Left ventricle myocardium inferior (tissue), 1 donor: ENCODE results near the gene B3GNT9. TPM values are rescaled to one million over a fixed set of nuclear protein-coding genes. Genes with fewer than 3 reads are reported as not detected.

ENCODE experiments used
- DNase-seq: peaks from one replicate; pipeline ENCODE4 v3.0.0-alpha.2; 2020
- H3K27ac ChIP-seq: fragments of 200-600 bp; replicated peaks from 2 replicates; pipeline ENCODE4 v1.8.0; 2021
- H3K27me3 ChIP-seq: fragments of 200-600 bp; 2 replicates; pipeline ENCODE4 v1.8.0; 2021; ENCODE audit warnings: low read depth
- H3K36me3 ChIP-seq: fragments of 200-600 bp; 2 replicates; pipeline ENCODE4 v1.8.0; 2021
- H3K4me1 ChIP-seq: fragments of 200-600 bp; 2 replicates; pipeline ENCODE4 v1.8.0; 2021
- H3K4me3 ChIP-seq: fragments of 200-600 bp; 2 replicates; pipeline ENCODE4 v1.8.0; 2021; ENCODE audit warnings: mild to moderate bottlenecking, moderate library complexity
- H3K9me3 ChIP-seq: fragments of 200-600 bp; replicated peaks from 2 replicates; pipeline ENCODE4 v1.8.0; 2021
- intact Hi-C: fragments of 100-400 bp; cut with micrococcal nuclease; formaldehyde crosslinking; loops from one replicate; pipeline ENCODE4 v1.11.0; 2022
- total RNA-seq: library from RNA; stranded (reverse); fragmentation: NEBNext Ultra II Directional; extraction: Animal tissue kit (Norgen Biotek cat#: 25700); gene quantifications from one replicate; pipeline ENCODE4 v1.2.1, GENCODE V29; 2021
- TF ChIP-seq, protein P1 (sequence below): fragments of 200-600 bp; IDR thresholded peaks from 2 replicates; pipeline ENCODE4 v1.8.0; 2021; ENCODE audit warnings: antibody characterized with exemption, mild to moderate bottlenecking, borderline replicate concordance
- donor health status: DM: no; HTN: yes; CAD: no; lungs with severe emphysema.

Gene B3GNT9
- total RNA-seq, 1 donor from 2014 or later = 9.8 TPM

DNA sequence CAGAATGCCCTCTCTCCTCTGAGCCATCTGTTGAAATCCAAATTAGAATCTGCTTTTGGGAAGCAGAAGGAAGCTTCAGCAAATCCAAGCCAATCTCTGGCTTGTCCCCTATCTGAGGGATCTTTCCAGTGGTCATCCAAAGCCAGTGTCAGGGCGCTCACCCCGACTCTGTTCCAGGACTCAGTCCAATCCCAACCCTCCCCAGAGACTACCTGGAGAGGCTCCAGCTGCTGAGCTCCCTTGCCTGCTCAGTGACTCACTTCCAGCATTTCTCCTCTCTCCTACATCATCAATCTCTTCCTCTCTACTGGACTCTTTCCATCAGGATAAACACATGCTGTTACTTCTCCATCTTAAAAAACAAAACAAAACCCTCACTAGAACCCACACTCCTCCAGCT, 30.5 kb upstream of the B3GNT9 start:
- intact Hi-C loops = no loop called here
- Histone ChIP-seq H3K36me3 (peaks cover 3% of the 10 kb centered on the region), H3K4me1 (peaks cover 51% of the 10 kb centered on the region)

DNA sequence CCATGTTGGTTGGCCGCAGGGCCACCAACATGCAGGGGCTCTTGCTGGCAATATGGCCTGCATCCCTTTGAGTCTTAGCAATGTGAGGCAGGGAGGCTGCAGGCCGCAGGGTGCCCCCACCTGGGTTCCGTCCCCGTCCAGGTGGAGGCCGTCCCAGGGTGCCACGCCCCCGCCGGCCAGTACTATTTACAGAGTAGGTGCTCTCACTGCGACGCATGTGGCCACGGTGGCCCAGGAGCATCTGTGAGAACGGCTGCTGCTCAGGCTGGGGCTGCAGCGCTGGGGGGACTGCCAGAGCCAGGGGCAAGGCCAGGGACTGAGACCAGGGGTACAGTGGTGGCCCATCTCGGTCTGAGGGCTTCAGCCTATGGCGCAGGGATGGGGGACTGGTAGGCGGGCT, 29.4 kb upstream of the B3GNT9 start:
- no peak overlapping the region for H3K4me3 ChIP-seq
- H3K27ac ChIP-seq = no peak overlapping the region
- no peaks in the 10 kb centered on the region for H3K27me3 ChIP-seq
- no peak for DNase-seq
- TF ChIP-seq, protein P1, sequence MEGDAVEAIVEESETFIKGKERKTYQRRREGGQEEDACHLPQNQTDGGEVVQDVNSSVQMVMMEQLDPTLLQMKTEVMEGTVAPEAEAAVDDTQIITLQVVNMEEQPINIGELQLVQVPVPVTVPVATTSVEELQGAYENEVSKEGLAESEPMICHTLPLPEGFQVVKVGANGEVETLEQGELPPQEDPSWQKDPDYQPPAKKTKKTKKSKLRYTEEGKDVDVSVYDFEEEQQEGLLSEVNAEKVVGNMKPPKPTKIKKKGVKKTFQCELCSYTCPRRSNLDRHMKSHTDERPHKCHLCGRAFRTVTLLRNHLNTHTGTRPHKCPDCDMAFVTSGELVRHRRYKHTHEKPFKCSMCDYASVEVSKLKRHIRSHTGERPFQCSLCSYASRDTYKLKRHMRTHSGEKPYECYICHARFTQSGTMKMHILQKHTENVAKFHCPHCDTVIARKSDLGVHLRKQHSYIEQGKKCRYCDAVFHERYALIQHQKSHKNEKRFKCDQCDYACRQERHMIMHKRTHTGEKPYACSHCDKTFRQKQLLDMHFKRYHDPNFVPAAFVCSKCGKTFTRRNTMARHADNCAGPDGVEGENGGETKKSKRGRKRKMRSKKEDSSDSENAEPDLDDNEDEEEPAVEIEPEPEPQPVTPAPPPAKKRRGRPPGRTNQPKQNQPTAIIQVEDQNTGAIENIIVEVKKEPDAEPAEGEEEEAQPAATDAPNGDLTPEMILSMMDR = no peak
- H3K36me3 ChIP-seq = peaks cover 12% of the 10 kb centered on the region
- intact Hi-C loops = no loop called here
- no peaks in the 10 kb centered on the region for H3K9me3 ChIP-seq
- peaks cover 46% of the 10 kb centered on the region for H3K4me1 ChIP-seq

More for the DNA sequence above, 30.5 kb upstream of the B3GNT9 start:
- Histone ChIP-seq H3K9me3 (no peaks in the 10 kb centered on the region), H3K4me3 (no peak overlapping the region), H3K27ac (peak overlapping the region; percentile 8), H3K27me3 (no peaks in the 10 kb centered on the region)
- no peak for DNase-seq
- TF ChIP-seq, protein P1 = no peak

DNA sequence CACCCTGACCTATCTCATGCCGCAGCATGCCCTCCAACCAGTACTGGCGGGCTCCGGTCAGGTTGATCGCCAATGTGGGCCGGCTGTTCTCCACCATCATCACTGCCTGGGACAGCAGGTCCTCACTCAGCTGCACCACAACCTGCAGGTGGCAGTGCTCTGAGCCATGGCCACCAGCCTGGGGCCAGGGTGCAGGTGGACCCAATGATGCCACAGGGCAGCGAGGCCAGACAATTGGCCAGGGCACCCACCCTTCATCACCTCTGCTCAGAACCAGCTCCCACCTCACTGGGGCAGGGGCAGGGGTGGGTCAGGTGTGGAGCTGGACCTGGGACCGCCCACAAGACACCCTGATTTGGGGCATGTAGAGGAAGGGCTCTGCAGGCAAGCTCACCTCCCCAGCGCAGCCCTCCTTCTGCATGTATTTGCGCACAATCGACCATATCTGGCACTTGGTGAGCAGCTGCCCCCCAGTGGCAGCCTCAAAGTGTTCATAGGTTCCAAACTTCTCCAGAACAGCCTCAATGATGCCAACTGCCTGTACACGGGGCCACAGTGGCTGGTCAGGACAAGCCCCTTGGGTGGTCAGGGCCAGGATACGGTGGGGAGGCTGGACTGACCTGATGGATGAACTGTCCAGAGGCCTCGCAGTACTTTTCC, 28.8 kb upstream of the B3GNT9 start:
- Histone ChIP-seq H3K36me3 (peaks cover 16% of the 10 kb centered on the region), H3K27me3 (no peaks in the 10 kb centered on the region), H3K4me3 (no peak overlapping the region), H3K4me1 (peaks cover 46% of the 10 kb centered on the region), H3K27ac (no peak overlapping the region), H3K9me3 (no peaks in the 10 kb centered on the region)
- intact Hi-C loops = no loop called here
- DNase-seq = no peak
- TF ChIP-seq, protein P1 = no peak

DNA sequence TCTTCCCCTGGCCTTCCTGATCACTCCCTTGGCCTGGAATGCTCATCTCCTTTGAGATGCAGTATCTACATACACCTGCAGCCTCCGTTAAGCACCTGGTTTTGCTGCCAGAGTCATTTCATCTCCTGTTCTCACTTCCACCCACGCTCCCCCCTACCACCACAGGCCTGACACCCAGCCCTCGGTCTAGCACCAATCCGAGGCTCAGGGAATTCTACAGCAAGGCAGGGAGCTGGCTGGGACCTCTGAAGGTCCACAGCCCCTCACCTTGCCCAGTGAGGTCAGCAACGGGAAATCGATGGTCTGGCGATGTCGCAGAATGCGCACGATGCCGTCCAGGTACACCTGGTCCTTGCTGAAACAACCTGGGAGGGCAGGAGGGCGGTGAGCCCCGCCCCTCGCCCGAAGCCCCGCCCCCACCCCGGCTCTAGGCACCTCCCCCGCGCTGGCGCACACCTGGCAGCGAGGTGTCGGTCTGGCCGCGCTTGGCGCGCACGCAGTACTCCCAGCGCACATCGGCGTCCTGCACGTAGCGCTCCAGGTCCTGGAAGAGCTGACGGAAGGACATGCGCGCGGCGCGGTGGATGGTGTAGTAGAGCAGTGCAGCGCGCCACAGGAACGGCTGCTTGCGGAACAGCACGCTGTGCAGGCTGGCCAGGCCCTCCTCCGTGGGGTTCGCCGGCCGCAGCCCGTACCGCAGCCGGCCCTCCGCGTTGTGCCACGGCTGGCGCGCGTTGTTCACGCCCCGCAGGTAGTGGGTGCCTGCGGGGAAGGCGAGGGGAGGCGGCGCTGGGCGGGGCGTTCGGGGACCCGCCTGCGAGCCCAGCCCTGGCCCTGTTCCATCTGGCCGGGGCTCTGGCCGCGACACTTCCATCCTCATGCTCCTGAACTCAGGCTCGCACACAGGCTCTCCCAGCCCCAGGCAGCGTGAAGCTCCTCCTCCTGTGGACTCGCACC, 27.2 kb upstream of the B3GNT9 start:
- Histone ChIP-seq H3K9me3 (no peaks in the 10 kb centered on the region), H3K36me3 (peaks cover 16% of the 10 kb centered on the region), H3K4me1 (peaks cover 52% of the 10 kb centered on the region), H3K27ac (peak overlapping the region; percentile 76), H3K27me3 (no peaks in the 10 kb centered on the region), H3K4me3 (peak overlapping the region; percentile 68)
- peak; percentile 60 for DNase-seq
- intact Hi-C loops = no loop called here
- TF ChIP-seq, protein P1 = peak; percentile 35

DNA sequence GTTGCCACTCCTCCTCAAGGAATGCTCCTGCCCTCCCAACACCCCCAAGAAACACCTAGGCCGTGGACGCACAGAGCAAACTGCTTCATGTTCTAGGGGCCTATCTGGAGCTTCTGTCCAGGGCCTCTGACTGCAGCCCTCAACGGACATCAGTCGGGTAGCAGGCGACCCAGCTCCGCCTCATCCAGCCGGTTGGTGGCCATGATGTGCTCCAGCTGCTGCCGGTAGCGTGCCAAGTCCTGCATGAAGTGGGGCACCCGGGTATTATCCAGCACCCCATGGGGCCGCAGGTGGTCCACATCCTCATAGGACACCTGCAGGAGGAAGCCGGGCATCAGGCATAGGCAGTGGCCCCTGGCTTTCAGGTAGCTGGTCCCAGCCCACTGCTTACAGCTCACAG, 25.9 kb upstream of the B3GNT9 start:
- Histone ChIP-seq H3K27me3 (no peaks in the 10 kb centered on the region), H3K4me3 (no peak overlapping the region), H3K4me1 (peaks cover 50% of the 10 kb centered on the region), H3K36me3 (peaks cover 16% of the 10 kb centered on the region), H3K9me3 (no peaks in the 10 kb centered on the region), H3K27ac (no peak overlapping the region)
- DNase-seq = no peak
- TF ChIP-seq, protein P1 = no peak
- intact Hi-C loops = no loop called here
